HG03135 (cell line): ENCODE results near the gene NBPF1.
"Not testable (repeated sequence)": the region's sequence is repeated elsewhere in the genome, so short reads cannot be mapped to it uniquely, and the experiment has no call there.

Experiments used
- ATAC-seq: cut with Tn5 transposase; IDR thresholded peaks from one replicate; pipeline ENCODE4 v1.9.1; 2021; ENCODE audit warnings: mild to moderate bottlenecking, moderate library complexity; ENCODE audit not compliant: unreplicated experiment

Gene NBPF1

DNA sequence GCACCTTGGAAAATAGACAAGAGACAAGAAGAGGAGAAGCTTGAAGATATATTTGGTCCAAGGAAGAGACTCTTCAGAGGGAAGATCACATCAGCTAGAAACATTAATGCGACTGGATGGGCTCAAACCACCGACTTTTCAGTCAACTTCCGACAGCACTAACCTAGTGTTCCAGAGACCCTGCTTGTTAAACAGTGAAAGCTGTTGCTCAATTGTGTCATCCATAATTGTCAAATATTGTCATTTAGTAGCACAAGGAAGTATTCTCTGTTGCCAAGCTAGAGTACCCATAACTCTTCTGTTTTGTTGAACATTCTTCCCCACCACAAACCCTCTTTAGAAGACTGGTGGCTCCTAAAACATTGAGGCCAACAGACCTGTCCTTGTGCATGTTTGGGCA, 56.3 kb downstream of the NBPF1 start:
- ATAC-seq = not testable (repeated sequence)

DNA sequence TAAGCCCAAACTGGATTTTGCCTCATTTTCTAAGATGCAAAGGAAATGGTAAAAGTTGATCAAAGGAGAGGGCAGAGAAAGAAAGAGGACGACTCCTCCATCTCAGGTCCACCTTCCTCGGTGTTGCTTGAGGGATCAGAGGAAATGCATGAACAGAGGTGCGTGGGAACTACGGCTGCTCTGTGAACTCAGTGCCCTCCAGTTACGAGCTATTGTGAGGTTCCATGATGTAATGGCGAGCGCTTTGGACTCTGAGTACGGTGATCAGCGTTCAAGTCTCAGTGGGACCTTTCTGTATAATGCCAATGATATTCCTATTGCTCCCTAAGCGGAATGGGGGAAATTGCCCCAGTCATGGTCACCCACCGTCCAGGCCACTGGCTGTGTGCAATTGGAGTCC, 60.1 kb downstream of the NBPF1 start:
- not testable (repeated sequence) for ATAC-seq

DNA sequence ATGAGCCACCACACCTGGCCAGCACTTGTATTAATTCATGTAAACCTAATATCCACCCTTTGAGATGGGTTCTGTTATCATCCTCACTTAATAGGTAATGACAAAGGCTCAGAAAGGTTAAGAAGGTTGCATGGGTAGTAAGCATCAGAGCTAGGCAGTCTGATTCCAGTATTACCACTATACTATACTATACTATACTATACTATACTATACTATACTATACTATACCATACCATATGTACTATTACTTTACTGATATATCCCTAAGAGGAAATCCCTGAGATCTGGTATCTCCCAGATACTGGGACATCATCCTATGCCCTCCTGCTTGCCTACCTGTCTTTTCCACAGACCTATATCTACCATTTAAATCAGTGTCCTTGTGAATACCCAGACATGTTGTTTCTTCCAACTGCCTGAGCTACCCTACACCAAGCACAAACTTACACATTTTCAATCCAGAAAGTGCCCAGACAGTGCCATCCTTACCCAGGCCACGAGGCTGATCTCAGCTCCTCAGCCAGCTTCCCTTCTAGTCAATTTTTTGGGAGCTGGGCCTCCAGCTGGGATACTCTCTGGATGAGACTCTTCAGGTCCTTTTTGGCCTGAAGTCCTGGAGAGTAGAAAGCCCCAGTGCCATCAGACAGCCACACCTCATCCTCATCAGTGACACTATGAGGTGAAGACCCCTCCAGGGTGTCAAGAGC, 63.0 kb downstream of the NBPF1 start:
- ATAC-seq = not testable (repeated sequence)

DNA sequence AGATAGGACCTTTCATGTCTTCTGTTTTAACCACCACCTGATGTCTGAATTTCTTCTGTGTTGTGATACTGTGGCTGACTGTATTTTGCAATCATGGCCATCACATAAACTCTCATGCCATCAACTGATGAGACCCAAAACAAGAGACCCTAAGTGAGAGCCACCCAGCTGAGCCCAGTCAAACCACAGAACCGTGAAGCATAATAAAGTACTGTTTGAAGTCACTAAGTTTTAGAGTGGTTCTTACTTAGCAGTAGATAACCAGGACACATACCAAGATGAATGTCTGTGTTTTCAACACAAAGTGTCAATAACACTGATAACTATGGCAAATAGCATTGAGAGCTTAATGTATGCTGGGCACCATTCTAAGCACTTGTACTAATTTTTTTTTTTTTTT, 63.8 kb downstream of the NBPF1 start:
- not testable (repeated sequence) for ATAC-seq

DNA sequence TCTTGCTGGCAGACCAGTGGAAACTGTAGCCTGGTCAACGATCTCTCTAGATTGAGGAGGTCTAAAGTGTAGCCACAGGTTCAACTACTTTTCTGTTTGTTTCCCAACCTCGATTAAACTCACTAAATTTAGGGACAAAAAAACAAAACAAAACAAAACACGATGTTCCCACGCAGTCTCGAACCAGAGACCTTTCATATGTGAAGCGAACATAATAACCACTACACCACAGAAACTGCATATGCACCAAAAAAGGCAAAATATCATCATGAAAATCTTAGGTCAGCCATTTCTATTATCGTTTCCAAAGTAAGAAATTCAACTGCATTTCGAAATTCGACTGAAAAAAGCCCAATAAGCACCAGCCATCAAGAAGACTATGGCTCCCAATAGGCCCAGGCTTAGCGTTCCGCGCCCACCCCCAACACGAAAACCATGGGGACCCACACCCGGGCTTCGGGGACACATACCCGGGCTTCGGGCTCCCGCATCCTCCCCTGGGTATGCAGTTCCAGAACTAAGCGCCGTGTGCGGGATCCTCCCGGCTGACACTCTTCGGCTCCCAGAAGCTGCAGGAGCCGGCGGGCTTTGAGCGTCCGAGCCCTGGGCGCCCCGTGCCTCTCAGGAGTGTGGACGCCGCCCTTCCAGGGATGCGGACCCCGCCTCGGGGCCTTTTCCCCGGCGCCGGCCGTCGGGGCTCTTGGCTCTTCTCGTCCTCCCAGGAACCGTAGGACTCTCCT, 65.7 kb downstream of the NBPF1 start:
- ATAC-seq = not testable (repeated sequence)

DNA sequence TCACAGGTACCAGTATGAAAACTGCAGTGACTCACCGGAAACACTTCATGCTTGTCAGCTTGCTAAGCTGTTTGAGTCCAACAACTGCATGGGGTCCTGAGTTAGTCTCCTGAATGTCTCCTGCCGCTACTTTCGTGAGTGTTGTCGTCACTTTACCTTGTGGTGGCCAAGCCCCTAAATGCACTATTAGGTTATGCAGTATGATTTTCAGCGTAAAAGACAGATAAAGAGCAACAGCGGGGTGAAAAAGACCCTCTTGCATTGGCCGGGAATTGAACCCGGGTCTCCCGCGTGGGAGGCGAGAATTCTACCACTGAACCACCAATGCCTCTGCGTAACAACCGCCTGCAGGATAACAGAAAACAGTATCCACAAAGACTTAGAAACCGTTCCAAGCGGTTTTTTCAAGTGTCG, 67.7 kb downstream of the NBPF1 start:
- not testable (repeated sequence) for ATAC-seq

DNA sequence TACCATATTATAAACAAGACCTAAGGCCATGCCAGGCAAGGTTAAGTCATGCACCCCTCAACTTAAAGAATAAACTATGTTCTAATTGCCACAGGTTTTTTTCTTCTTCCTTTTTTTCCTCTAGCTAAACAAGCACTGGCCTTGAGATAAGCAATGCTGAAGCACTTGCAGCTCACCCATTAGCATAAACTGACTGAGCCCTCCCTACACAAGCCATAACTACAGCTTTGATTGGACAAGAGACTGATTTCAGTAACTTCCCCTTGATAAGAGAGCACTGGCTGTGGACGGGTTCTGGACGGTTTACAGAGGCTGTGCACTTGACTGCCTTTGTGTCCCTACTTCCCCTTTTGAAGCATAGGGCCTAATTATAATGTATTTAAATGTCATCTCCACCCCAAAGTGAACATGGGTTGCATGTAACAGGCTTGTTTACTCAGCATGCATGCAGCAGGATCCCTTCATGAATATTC, 72.9 kb downstream of the NBPF1 start:
- not testable (repeated sequence) for ATAC-seq

DNA sequence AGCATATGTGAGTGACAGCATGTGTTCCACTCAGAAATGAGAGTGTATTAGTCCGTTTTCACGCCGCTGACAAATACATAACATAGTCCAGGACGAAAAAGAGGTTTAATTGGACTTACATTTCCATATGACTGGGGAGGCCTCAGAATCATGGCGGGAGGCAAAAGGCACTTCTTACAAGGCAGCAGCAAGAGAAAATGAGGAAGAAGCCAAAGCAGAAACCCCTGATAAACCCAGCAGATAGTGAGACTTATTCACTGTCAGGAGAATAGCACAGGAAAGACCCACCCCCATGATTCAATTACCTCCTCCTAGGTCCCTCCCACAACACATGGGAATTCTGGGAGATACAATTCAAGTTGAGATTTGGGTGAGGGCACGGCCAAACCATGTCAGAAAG, 75.8 kb downstream of the NBPF1 start:
- ATAC-seq = not testable (repeated sequence)

DNA sequence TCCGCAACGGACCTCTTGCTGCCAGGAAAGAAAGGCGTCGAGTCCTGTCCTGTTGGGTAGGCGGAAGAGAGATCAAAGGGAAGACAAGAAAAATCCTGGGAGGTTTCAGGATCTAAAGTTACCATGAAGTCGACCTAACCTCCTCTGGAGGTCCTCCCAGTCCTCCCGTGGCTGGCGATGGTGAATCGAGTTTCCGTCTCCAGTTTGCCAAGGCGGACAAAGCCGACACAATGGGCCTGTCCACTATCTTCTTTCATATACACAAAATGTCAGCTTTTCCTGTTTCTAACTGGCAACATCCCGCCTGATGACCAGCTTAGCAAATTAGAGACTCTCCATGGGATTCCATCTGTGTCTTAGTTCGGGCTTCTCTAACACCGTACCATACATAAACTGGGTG, 76.6 kb downstream of the NBPF1 start:
- ATAC-seq = not testable (repeated sequence)

DNA sequence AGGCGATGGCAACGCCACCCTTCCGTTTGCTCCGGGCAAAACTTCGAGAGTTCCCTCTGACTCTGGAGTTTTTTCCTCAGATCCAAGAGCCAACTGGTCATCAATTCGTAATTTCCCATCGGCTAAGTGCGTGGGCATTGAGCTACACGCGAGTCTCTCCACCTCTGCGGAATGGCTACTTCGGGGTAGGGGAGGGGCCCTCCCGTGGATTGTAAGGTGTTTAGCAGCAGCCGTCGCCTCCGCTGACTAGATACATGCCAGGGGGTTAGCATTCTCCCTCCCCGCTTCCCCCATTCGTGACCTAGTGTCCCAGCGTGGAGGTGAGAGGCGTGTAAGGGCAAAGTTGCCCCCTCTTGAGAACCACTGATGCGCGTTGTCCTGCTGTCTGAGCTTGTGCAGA, 77.5 kb downstream of the NBPF1 start:
- not testable (repeated sequence) for ATAC-seq

DNA sequence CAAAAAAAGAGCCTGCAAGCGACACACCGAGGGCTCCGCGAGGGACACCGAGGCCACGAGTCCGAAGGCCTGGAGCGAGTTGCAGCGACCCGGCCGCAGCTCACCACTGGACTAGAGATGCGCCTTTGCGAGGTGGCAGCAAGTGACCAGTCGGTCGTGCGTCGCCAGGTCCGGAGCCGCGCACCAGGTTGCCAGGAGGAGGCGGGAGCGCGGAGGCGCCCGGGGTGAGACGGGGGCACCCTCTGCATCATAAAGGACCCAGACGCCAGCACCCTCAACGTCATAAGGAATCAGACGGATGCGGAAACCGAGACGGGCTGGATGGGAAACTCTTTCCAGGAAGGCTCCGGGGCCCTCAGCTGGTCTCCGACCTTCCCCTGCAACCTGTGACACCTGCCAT, 77.9 kb downstream of the NBPF1 start:
- ATAC-seq = not testable (repeated sequence)

DNA sequence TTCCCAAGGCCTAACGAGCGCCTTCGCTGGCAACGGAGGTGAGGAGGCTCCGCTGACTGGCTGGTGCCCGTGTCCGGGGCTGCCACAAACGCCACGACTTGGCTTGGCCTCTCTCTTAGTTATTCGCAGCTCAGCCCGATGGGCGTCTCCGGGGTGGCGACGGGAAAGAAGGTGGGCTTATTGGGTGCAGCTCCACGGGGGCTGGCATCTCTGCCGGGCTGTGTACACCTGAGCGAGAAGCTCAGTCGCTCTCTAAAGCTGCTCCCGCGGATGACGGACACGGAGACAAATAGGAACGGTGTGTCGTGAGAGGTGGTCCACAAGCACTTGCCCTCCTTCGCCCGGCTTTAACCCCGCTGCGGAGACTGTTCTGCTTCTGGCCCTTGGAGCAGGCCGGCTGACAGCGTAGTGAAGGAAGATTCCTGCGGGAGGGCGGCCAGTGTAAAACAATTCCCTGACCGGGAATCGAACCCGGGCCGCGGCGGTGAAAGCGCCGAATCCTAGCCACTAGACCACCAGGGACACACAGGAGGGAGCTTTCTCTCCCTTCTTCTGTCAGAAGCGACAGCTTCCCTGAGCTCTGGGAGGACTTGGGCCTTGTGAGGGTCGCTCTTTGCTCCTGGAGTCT, 78.4 kb downstream of the NBPF1 start:
- ATAC-seq = not testable (repeated sequence)

DNA sequence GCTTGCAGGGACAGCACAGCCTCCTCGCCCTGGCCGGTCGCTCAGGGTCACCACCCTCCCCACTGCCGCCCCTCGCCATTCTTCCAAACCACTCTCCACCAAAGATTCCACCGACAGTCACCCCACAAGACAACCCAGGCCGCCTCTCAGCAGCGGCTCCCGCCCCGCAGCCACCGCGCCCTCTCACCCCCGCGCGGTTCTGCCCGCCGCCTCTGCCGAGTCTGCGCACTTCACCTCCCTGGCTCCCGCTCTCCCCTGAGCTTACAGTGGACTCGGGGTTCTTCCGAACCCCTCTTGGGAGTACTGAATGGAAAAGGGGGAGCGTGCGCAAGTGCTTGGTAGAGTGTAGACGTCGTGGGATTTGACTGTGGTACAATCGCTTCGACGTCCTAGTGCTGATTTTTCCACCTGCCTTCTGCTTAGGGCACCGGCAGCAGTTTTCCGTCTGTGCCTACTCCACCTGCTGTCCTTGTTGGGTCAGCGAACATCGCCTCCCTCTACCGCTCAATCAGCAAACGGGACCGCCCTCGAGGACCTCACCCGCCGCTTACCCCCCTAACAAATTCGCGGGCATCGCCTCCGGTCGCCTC, 79.0 kb downstream of the NBPF1 start:
- not testable (repeated sequence) for ATAC-seq

DNA sequence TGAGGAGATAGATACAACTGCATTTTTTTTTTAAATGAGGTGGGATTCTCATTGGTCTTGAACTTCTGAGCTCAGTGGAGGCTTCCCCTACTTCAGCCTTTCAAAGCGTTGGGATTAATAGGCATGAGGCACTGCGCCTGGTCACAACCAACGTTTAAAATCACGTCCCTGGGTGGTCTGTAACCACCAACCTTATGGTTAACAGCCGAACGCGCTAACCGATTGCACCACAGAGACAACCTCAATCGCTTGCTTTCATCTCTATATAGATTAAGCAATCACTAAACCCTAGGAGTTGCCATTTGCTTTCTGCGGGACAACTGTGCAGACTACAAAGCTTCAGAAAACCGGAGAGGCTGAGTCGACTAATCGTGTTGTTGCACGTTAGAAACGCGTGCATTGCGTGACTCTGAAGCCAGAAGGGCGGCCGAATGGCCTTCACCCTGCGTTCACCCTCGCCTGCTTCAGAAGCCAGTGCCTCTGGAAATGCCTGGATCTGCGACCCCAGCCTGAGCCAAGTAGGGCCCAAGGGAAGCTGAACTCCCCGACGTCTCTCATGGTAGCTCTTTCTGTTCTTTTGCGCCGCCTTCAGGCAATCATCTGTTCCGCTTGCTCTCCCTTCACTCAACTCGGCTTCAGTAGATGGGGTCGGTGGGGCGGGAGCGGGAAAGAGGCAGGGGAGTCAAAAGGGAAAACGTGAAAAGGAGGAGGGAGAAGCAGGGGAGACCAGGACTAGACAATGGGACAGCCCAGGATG, 81.0 kb downstream of the NBPF1 start:
- ATAC-seq = not testable (repeated sequence)

DNA sequence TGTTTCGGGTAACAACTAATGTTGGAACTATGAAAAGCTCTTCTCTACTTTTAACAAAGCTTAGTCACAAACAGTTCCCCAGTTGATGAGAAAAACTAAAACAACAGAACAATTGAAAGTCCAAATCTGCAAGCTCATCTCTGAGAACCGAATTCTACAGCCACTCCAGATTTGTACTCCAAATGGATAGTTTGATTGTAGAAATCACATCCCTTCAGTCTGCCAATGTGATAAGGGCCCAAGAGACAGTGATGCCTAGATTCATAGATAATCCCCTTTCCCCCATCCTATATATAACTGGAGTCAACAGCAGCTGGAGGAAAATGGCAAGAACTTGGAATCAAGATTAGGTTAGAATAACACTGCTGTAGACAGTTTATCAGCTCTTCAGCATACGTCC, 85.0 kb downstream of the NBPF1 start:
- ATAC-seq = not testable (repeated sequence)

DNA sequence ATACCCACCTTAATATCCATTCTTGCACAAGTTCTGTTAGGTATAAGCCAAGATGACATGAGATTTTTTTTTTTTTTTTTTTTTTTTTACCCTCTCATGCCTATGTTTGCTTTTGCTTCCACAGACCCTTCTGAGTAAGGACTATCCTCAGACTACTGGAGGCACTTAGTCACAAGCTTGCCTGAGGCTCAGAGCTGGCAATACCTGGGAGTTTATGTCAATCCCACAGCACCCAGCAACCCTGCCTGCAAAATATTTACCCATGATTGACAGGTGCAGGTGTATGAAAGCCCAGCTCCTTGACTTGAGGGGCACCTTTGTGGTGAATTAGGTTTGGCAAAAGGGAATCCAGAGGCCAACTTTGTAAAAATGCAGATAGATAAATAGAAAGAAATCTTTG, 87.6 kb downstream of the NBPF1 start:
- ATAC-seq = not testable (repeated sequence)

DNA sequence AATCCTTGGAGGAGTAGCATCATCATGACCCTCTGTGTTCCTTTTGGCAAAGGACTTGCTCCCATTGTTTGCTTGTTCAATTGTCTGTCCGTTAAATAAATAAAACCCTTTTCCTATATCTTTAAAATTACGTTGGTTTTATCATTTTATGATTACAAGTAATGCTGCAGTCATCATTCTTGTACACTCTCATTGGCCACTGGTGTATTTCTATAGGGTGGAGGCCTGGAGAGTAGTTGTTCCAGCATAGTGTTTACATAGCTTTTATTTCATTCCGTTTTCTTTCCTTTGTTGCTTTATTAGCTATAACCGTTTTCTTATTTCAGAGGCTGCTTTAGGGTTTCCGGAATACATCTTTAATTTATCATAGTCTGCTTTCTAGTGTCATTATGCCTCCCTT, 91.7 kb downstream of the NBPF1 start:
- not testable (repeated sequence) for ATAC-seq

DNA sequence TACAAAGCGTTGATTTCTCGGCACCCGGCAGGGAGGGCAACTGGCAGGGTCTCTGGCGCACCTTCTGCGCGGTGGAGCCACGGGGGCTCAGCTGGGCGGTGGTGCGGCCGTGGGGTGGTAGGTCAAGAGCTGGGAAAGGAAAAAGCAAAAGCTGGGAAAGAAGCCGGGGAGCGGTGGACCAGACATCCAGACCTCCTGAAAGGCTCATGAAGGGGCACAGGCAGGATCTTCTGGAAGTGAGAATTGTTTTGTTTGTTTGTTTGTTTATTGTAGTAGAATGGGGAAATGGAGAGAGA, 92.1 kb downstream of the NBPF1 start:
- no peak for ATAC-seq

DNA sequence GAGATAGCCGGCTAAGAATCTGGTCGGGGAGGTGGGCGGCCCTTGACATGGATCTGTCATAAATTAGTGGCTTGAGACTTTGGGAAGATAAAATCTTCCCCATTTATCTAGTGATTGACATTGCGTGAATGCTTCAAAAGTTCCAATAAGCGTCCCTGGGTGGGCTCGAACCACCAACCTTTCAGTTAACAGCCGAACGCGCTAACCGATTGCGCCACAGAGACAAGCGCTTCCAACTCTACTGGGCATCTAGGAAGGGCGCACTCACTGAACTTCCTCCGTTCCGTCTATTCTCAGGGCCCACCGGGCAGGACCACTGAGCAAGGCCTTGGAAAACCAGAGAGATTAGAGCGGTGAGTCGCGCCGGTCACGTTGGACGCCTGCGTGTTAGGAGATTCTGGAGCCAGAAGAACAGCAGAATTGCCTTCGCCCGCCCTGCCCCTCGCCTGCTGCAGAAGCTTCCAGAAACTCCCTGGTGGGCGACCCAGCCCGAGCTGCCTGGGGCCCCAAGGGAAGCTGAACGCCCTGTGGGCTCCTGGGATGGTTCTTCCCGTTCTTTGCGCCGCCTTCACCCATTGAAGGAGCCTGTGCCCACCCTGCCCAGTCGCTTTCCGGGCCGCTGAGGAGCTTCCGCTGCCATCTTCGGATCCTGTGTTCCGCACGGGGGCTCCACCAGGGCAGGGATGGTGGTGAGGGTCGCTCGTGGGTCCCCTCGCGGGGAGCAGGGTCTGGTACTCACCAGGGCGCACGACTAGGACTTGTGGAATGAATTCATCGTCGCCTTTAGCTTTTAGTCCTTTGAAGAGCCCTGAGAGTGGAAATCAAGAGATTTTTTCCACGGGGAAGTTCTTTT, 92.7 kb downstream of the NBPF1 start:
- not testable (repeated sequence) for ATAC-seq
